Measurements from ENCODE around the gene RAVER2.
"Not testable (repeated sequence)": the region's sequence is repeated elsewhere in the genome, so short reads cannot be mapped to it uniquely, and the experiment has no call there.

The RAVER2 gene

DNA sequence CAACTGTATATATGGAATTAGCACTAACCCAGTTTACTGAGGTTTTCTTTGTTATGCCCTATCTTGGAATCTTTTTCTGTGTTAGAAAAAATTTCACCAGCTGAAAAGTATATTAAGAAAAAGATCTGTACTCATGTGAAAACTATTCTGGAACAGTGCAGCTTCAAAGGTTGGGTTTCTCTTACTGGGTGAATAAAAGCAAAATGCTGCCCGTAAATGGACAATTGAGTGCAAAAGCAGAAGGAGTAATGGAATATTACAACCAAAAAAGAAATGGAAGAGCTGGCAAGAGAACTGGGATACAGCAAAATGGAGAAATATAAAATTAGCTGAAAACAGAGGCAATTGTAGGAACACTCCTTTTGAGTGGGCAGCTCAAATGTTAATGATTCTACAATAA is 17.0 kb upstream of the RAVER2 start:
- H3K36me3 ChIP-seq (ENCODE audit: insufficient read depth, low read length), result no peaks in the 10 kb centered on the region
- no peaks in the 10 kb centered on the region for H3K4me1 ChIP-seq (ENCODE audit: insufficient read depth, low read length, severe bottlenecking)
- H3K9me3 ChIP-seq (ENCODE audit: low read length), result no peaks in the 10 kb centered on the region
- H3K9ac ChIP-seq (ENCODE audit: low read length), result no peak overlapping the region
- no peak overlapping the region for H3K4me2 ChIP-seq (ENCODE audit: low read length)
- no peak overlapping the region for H2AFZ ChIP-seq (ENCODE audit: low read length)
- H3K9me2 ChIP-seq (ENCODE audit: low read depth, low read length), result no peaks in the 10 kb centered on the region
- H3K27ac ChIP-seq (ENCODE audit: low read depth, low read length, poor library complexity, severe bottlenecking), result no peak overlapping the region
- H3K79me2 ChIP-seq (ENCODE audit: insufficient read depth, low read length), result no peaks in the 10 kb centered on the region
- H4K20me1 ChIP-seq (ENCODE audit: insufficient read depth, low read length), result no peaks in the 10 kb centered on the region
- H3K27me3 ChIP-seq (ENCODE audit: insufficient read depth, low read length), result peaks cover 4% of the 10 kb centered on the region; the same call in 1 of the 2 replicates
- no peak overlapping the region for H3K4me3 ChIP-seq (ENCODE audit: low read depth, low read length, poor library complexity, severe bottlenecking)
- H3F3A ChIP-seq (ENCODE audit: insufficient read depth, low read length), result no peaks in the 10 kb centered on the region
- TF ChIP-seq EZH2 (IDR thresholded peaks at IDR 0.05; ENCODE audit: borderline replicate concordance, low read length), result no peak
- TF ChIP-seq, protein P1, sequence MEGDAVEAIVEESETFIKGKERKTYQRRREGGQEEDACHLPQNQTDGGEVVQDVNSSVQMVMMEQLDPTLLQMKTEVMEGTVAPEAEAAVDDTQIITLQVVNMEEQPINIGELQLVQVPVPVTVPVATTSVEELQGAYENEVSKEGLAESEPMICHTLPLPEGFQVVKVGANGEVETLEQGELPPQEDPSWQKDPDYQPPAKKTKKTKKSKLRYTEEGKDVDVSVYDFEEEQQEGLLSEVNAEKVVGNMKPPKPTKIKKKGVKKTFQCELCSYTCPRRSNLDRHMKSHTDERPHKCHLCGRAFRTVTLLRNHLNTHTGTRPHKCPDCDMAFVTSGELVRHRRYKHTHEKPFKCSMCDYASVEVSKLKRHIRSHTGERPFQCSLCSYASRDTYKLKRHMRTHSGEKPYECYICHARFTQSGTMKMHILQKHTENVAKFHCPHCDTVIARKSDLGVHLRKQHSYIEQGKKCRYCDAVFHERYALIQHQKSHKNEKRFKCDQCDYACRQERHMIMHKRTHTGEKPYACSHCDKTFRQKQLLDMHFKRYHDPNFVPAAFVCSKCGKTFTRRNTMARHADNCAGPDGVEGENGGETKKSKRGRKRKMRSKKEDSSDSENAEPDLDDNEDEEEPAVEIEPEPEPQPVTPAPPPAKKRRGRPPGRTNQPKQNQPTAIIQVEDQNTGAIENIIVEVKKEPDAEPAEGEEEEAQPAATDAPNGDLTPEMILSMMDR (IDR thresholded peaks at IDR 0.05; ENCODE audit: low read length), result no peak

DNA sequence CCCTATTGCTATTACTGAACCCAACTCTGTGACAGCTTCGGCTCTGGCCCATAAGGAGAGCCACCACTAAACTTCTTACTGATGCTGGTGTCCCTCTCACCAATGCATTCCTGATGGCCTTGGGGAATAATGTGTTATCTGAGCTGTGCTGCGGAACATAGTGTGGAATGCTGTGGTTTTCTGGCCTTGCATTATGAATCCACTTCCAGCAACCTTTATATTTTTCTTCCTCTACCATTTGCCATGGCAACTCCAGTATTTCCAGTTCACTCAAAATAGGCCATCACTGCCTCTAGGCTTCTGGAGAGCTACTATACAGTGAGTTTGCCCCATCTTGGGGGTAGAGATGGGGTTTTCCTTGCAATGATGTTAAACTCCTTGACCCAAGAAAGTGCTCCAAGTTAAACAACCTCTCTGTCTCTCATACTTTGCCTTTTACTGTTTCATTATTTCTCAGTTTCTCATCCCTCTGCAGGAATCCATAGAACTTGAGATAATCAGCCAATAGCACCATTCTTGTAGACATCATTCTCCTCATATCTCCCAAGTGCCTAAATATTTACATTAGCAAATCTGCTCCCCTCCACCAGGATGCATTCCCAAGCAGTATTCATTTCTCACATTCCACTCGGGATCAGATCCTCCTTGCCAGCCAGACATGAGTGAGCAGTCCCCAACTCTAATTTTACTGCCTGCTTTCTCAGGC is 11.1 kb upstream of the RAVER2 start:
- Histone ChIP-seq H3K27ac (ENCODE audit: low read depth, low read length, poor library complexity, severe bottlenecking) (no peak overlapping the region), H3K79me2 (ENCODE audit: insufficient read depth, low read length) (no peaks in the 10 kb centered on the region), H4K20me1 (ENCODE audit: insufficient read depth, low read length) (no peaks in the 10 kb centered on the region), H3F3A (ENCODE audit: insufficient read depth, low read length) (no peaks in the 10 kb centered on the region), H2AFZ (ENCODE audit: low read length) (no peak overlapping the region), H3K4me2 (ENCODE audit: low read length) (no peak overlapping the region), H3K4me1 (ENCODE audit: insufficient read depth, low read length, severe bottlenecking) (no peaks in the 10 kb centered on the region), H3K27me3 (ENCODE audit: insufficient read depth, low read length) (0 out of 2 replicates have a peak, but pooled peaks cover under 1% of the 10 kb centered on the region), H3K9me2 (ENCODE audit: low read depth, low read length) (no peaks in the 10 kb centered on the region), H3K9ac (ENCODE audit: low read length) (no peak overlapping the region), H3K4me3 (ENCODE audit: low read depth, low read length, poor library complexity, severe bottlenecking) (no peak overlapping the region), H3K36me3 (ENCODE audit: insufficient read depth, low read length) (no peaks in the 10 kb centered on the region), H3K9me3 (ENCODE audit: low read length) (no peaks in the 10 kb centered on the region)
- TF ChIP-seq, protein P1 (IDR thresholded peaks at IDR 0.05; ENCODE audit: low read length), result no peak

DNA sequence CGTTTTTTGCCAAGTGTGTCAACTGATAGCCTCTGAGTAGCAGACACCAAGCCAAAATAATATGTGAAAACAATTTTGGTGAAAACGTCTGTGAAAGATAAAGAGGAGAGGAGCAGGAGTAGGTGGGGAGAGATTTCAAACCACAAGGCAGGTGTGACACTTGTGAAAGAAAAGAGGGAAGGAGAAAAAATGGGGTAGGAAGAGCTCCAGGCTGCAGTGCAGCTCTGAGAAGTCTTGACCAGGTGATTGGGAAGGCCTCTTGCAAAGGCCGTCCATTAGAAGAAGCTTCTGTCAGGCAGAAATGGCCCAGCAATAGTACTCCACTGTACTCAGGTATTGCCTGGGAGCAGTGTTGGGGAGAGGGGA is 10.6 kb upstream of the RAVER2 start:
- Histone ChIP-seq H3K79me2 (ENCODE audit: insufficient read depth, low read length) (no peaks in the 10 kb centered on the region), H3K36me3 (ENCODE audit: insufficient read depth, low read length) (no peaks in the 10 kb centered on the region), H3K27ac (ENCODE audit: low read depth, low read length, poor library complexity, severe bottlenecking) (no peak overlapping the region), H3K9me2 (ENCODE audit: low read depth, low read length) (no peaks in the 10 kb centered on the region), H3K27me3 (ENCODE audit: insufficient read depth, low read length) (no peaks in the 10 kb centered on the region), H3F3A (ENCODE audit: insufficient read depth, low read length) (no peaks in the 10 kb centered on the region), H3K4me3 (ENCODE audit: low read depth, low read length, poor library complexity, severe bottlenecking) (no peak overlapping the region), H3K9me3 (ENCODE audit: low read length) (no peaks in the 10 kb centered on the region), H3K9ac (ENCODE audit: low read length) (no peak overlapping the region), H3K4me1 (ENCODE audit: insufficient read depth, low read length, severe bottlenecking) (no peaks in the 10 kb centered on the region), H2AFZ (ENCODE audit: low read length) (no peak overlapping the region), H3K4me2 (ENCODE audit: low read length) (no peak overlapping the region), H4K20me1 (ENCODE audit: insufficient read depth, low read length) (no peaks in the 10 kb centered on the region)
- no peak for TF ChIP-seq EZH2 (IDR thresholded peaks at IDR 0.05; ENCODE audit: borderline replicate concordance, low read length)
- TF ChIP-seq, protein P1 (IDR thresholded peaks at IDR 0.05; ENCODE audit: low read length), result no peak

DNA sequence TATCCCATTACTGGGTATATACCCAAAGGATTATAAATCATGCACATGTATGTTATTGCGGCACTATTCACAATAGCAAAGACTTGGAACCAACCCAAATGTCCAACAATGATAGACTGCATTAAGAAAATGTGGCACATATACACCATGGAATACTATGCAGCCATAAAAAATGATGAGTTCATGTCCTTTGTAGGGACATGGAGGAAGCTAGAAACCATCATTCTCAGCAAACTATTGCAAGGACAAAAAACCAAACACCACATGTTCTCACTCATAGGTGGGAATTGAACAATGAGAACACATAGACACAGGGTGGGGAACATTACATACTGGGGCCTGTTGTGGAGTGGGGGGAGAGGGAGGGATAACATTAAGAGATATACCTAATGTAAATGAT is 4.2 kb upstream of the RAVER2 start:
- H3K36me3 ChIP-seq (ENCODE audit: insufficient read depth, low read length); H3K9me3 ChIP-seq (ENCODE audit: low read length); H3K27me3 ChIP-seq (ENCODE audit: insufficient read depth, low read length); H3K79me2 ChIP-seq (ENCODE audit: insufficient read depth, low read length); H3K4me2 ChIP-seq (ENCODE audit: low read length); H3F3A ChIP-seq (ENCODE audit: insufficient read depth, low read length); H2AFZ ChIP-seq (ENCODE audit: low read length); H3K4me3 ChIP-seq (ENCODE audit: low read depth, low read length, poor library complexity, severe bottlenecking); H3K27ac ChIP-seq (ENCODE audit: low read depth, low read length, poor library complexity, severe bottlenecking); H4K20me1 ChIP-seq (ENCODE audit: insufficient read depth, low read length); H3K9ac ChIP-seq (ENCODE audit: low read length); H3K9me2 ChIP-seq (ENCODE audit: low read depth, low read length): not testable (repeated sequence)
- peaks cover 12% of the 10 kb centered on the region for H3K4me1 ChIP-seq (ENCODE audit: insufficient read depth, low read length, severe bottlenecking)

Data from OCI-LY1 (cell line).